Stimulated activated CD8-positive, alpha-beta memory T cell treated with anti-CD3 and anti-CD28 coated beads, Interleukin-4, amount 100 ng/mL, for 4 hours (primary cell): Measurements from ENCODE around the gene ADAM33.

ENCODE experiments used
- DNase-seq, 2 donors: peaks; one replicate each; pipeline ENCODE4 v3.0.0-alpha.2; 2020; ENCODE audit warnings: low read depth in 2 of 2, low spot score in 1 of 2

Gene ADAM33

GRCh38 chr20:3652221-3652620, 29.6 kb downstream of the ADAM33 start:
- no peak for DNase-seq

GRCh38 chr20:3651204-3651962, 30.4 kb downstream of the ADAM33 start:
- DNase-seq, result no peak

- DNase-seq, result no peak
Measured at GRCh38 chr20:3648951-3649350, 32.9 kb downstream of the ADAM33 start.

- no peak for DNase-seq
Measured at GRCh38 chr20:3647473-3647872, 34.3 kb downstream of the ADAM33 start.

- no peak for DNase-seq
Measured at GRCh38 chr20:3646651-3647050, 35.2 kb downstream of the ADAM33 start.

GRCh38 chr20:3646067-3646440, 35.8 kb downstream of the ADAM33 start:
- DNase-seq, result no peak

GRCh38 chr20:3645309-3646066, 36.3 kb downstream of the ADAM33 start:
- no peak for DNase-seq

GRCh38 chr20:3640259-3640658, 41.6 kb downstream of the ADAM33 start:
- DNase-seq, result no peak

- DNase-seq, result no peak
Measured at GRCh38 chr20:3635346-3635745, 46.5 kb downstream of the ADAM33 start.

- DNase-seq, result no peak
Measured at GRCh38 chr20:3633913-3634478, 47.8 kb downstream of the ADAM33 start.

GRCh38 chr20:3632311-3633004, 49.4 kb downstream of the ADAM33 start:
- no peak for DNase-seq

GRCh38 chr20:3631534-3631933, 50.3 kb downstream of the ADAM33 start:
- no peak for DNase-seq

GRCh38 chr20:3630429-3630828, 51.4 kb downstream of the ADAM33 start:
- DNase-seq, result no peak

- DNase-seq, result no peak
Measured at GRCh38 chr20:3629893-3630292, 51.9 kb downstream of the ADAM33 start.

- no peak for DNase-seq
Measured at GRCh38 chr20:3628502-3629314, 53.1 kb downstream of the ADAM33 start.

GRCh38 chr20:3627476-3627875, 54.3 kb downstream of the ADAM33 start:
- DNase-seq, result no peak

GRCh38 chr20:3622406-3622805, 59.4 kb downstream of the ADAM33 start:
- DNase-seq, result no peak

GRCh38 chr20:3621111-3621510, 60.7 kb downstream of the ADAM33 start:
- DNase-seq, result no peak
